GM12878 (cell line): Measurements from ENCODE around the gene PODXL2. TPM values are rescaled to one million over a fixed set of nuclear protein-coding genes. Genes with fewer than 3 reads are reported as not detected.

Experiments
- ATAC-seq: fragments of 200-7000 bp; cut with Tn5 transposase; 3 replicates; pipeline ENCODE4 v1.9.1; 2020; ENCODE audit warnings: mild to moderate bottlenecking, moderate library complexity
- BruUV-seq: library from RNA; stranded (reverse); fragments of 400-500 nt; replicated peaks from 2 replicates; lab custom pipeline; 2021; lab: Mats Ljungman, UMichigan
- CTCF ChIA-PET: fragments of 300-600 bp; sonication (Branson Sonifier 250); formaldehyde crosslinking; extraction: SDS; loops from one replicate; lab custom pipeline; 2021; ENCODE audit warnings: inconsistent platforms; lab: Yijun Ruan, JAX
- POLR2A ChIA-PET: fragments of 350-600 bp; formaldehyde crosslinking; extraction: SDS; loops from one replicate; lab custom pipeline; 2021; ENCODE audit warnings: inconsistent platforms; lab: Charles Lee
- RAD21 ChIA-PET: fragments of 300-600 bp; sonication (Branson Sonifier 250); formaldehyde crosslinking; loops from one replicate; lab custom pipeline; 2023; ENCODE audit warnings: antibody characterized with exemption; ENCODE audit not compliant: unreplicated experiment; lab: Charles Lee
- SMC1A ChIA-PET: fragments of 300-600 bp; sonication (Branson Sonifier 250); formaldehyde crosslinking; loops from one replicate; lab custom pipeline; 2023; ENCODE audit not compliant: unreplicated experiment, uncharacterized antibody; lab: Charles Lee
- DNase-seq: peaks from one replicate; pipeline ENCODE4 v3.0.0-alpha.2; 2011; ENCODE audit warnings: low read depth, low spot score
- FAIRE-seq: peaks from 3 replicates; lab custom pipeline; 2011; peaks lifted over from hg19 to GRCh38; lab: Jason Lieb, UNC
- H2AFZ ChIP-seq: 2 replicates; pipeline ENCODE4 v1.6.0; 2011; ENCODE audit warnings: low read depth, low read length, control low read depth; ENCODE audit not compliant: control insufficient read depth
- H3K27ac ChIP-seq: 2 replicates; pipeline ENCODE4 v1.5.1; 2011; ENCODE audit warnings: control low read depth; ENCODE audit not compliant: control insufficient read depth, insufficient read depth
- H3K27me3 ChIP-seq, 2 experiments: replicated peaks in 1 of 2; 2 replicates each; pipeline versions ENCODE4 v1.6.0 to v1.6.1; 2011; ENCODE audit warnings: low read length in 1 of 2; ENCODE audit not compliant: control insufficient read depth in 2 of 2, insufficient read depth in 2 of 2
- H3K36me3 ChIP-seq, 2 experiments: 2 replicates each; pipeline ENCODE4 v1.5.1; 2011; ENCODE audit warnings: low read length in 1 of 2; ENCODE audit not compliant: control insufficient read depth in 2 of 2, insufficient read depth in 2 of 2
- H3K4me1 ChIP-seq: 2 replicates; pipeline ENCODE4 v1.6.1; 2011; ENCODE audit warnings: mild to moderate bottlenecking, low read length, moderate library complexity, mixed read lengths; ENCODE audit not compliant: control insufficient read depth, insufficient read depth
- H3K4me2 ChIP-seq: 2 replicates; pipeline ENCODE4 v1.6.0; 2011; ENCODE audit warnings: control low read depth; ENCODE audit not compliant: control insufficient read depth, insufficient read depth
- H3K4me3 ChIP-seq: fragments of 200-600 bp; sonication (generic); 2 replicates; pipeline ENCODE4 v1.5.1; 2016
- H3K79me2 ChIP-seq: 2 replicates; pipeline ENCODE4 v1.6.0; 2011; ENCODE audit warnings: low read length; ENCODE audit not compliant: control insufficient read depth, insufficient read depth
- H3K9ac ChIP-seq: 2 replicates; pipeline ENCODE4 v1.8.0; 2011; ENCODE audit warnings: low read length, control low read depth, mixed read lengths; ENCODE audit not compliant: control insufficient read depth, insufficient read depth
- H3K9me3 ChIP-seq: replicated peaks from 3 replicates; pipeline ENCODE4 v1.5.1; 2011; ENCODE audit warnings: mild to moderate bottlenecking, low read length; ENCODE audit not compliant: control insufficient read depth, insufficient read depth
- H4K20me1 ChIP-seq: 2 replicates; pipeline ENCODE4 v1.6.0; 2011; ENCODE audit not compliant: control insufficient read depth, insufficient read depth
- CHD2 ChIP-seq: IDR thresholded peaks from 2 replicates; pipeline ENCODE4 v1.6.1; 2011; ENCODE audit warnings: low read depth, low read length, improper control_type of control experiment, borderline replicate concordance
- HDAC2 ChIP-seq: fragments of 200-600 bp; sonication (generic); IDR thresholded peaks from 2 replicates; pipeline ENCODE4 v1.6.1; 2017
- HDGF ChIP-seq: fragments of 450-650 bp; IDR thresholded peaks from 2 replicates; pipeline ENCODE4 v1.6.1; 2016; ENCODE audit warnings: antibody characterized with exemption
- MEF2B ChIP-seq: fragments of 450-650 bp; IDR thresholded peaks from 2 replicates; pipeline ENCODE4 v1.6.1; 2018; ENCODE audit warnings: mild to moderate bottlenecking, moderate library complexity; ENCODE audit not compliant: partially characterized antibody, poor library complexity, severe bottlenecking
- NR2C1 ChIP-seq: fragments of 450-650 bp; IDR thresholded peaks from 2 replicates; pipeline ENCODE4 v1.6.1; 2017; ENCODE audit warnings: antibody characterized with exemption, mild to moderate bottlenecking, moderate library complexity
- SMC3 ChIP-seq: IDR thresholded peaks from 2 replicates; pipeline ENCODE4 v1.6.1; 2011; ENCODE audit warnings: low read length, improper control_type of control experiment, borderline replicate concordance
- SUZ12 ChIP-seq: fragments of 200-600 bp; sonication (generic); IDR thresholded peaks from one replicate; pipeline ENCODE4 v1.6.1; 2018; ENCODE audit warnings: antibody characterized with exemption, mild to moderate bottlenecking; ENCODE audit not compliant: unreplicated experiment
- YY1 ChIP-seq: IDR thresholded peaks from 2 replicates; pipeline ENCODE4 v1.6.1; 2011; ENCODE audit warnings: low read depth, mild to moderate bottlenecking, low read length
- ZNF592 ChIP-seq: fragments of 450-650 bp; IDR thresholded peaks from 2 replicates; pipeline ENCODE4 v1.6.1; 2017; ENCODE audit warnings: mild to moderate bottlenecking, moderate library complexity
- ZSCAN29 ChIP-seq: fragments of 450-650 bp; IDR thresholded peaks from 2 replicates; pipeline ENCODE4 v1.6.1; 2017; ENCODE audit warnings: mild to moderate bottlenecking, moderate library complexity
- WGBS: methylation state at CpG from one replicate; pipeline ENCODE4 v1.1.6; 2016; ENCODE audit warnings: low lambda C conversion rate; ENCODE audit not compliant: insufficient replicate concordance, insufficient coverage; ENCODE audit errors: missing lambda C conversion rate; 5-methylcytosine and 5-hydroxymethylcytosine counted together
- in situ Hi-C: fragments of 300-500 bp; cut with MboI; formaldehyde crosslinking; loops from 9 replicates; pipeline ENCODE4 v1.14.3; 2018; ENCODE audit warnings: mixed read lengths
- intact Hi-C: fragments of 100-400 bp; cut with micrococcal nuclease; formaldehyde crosslinking; loops from one replicate; pipeline ENCODE4 v1.14.2; 2022; ENCODE audit not compliant: unreplicated experiment
- polyA plus RNA-seq, 11 experiments: library from polyadenylated mRNA; depleted of rRNA in 4 of 11; unstranded in 6 of 11; stranded (reverse) in 5 of 11; fragments of >200 nt; fragmentation: Nextera tagmentation in 4 of 11; fragmentation: Illumina TruSeq in 1 of 11; extraction: Ambion mirVana in 4 of 11; extraction: Trizol in 1 of 11; gene quantifications; 1 replicate in 1 of 11; 2 replicates in 10 of 11; pipeline versions ENCODE4 v1.2.1 to v1.2.3, GENCODE V29; 2011 to 2016; ENCODE audit warnings: inconsistent platforms in 2 of 11, missing spikeins in 2 of 11, low read depth in 1 of 11
- total RNA-seq, 4 experiments: library from RNA; depleted of rRNA in 3 of 4; stranded (reverse); fragments of >200 nt in 3 of 4; fragmentation: Illumina TruSeq in 1 of 4; extraction: Trizol in 1 of 4; gene quantifications; 2 replicates each; pipeline versions ENCODE4 v1.2.1 to v1.2.3, GENCODE V29; 2013 to 2021
- TF ChIP-seq, protein P1 (sequence below): fragments of 450-650 bp; IDR thresholded peaks from 2 replicates; pipeline ENCODE4 v1.6.1; 2016; ENCODE audit warnings: mild to moderate bottlenecking
- TF ChIP-seq, protein P2 (sequence below): fragments of 450-650 bp; IDR thresholded peaks from 2 replicates; pipeline ENCODE4 v1.6.1; 2017; ENCODE audit warnings: borderline replicate concordance
- TF ChIP-seq, protein P3 (sequence below): IDR thresholded peaks from 2 replicates; pipeline ENCODE4 v1.6.1; 2011; ENCODE audit warnings: low read depth, low read length, improper control_type of control experiment, borderline replicate concordance

PODXL2 gene
- total and polyA plus RNA-seq, 10 of the 15 experiments (the other 5 are each of a cell fraction or from before 2014, with no cell fraction given) = 0.03 to 24.4 (median 13.6) TPM; not detected in 2

DNA sequence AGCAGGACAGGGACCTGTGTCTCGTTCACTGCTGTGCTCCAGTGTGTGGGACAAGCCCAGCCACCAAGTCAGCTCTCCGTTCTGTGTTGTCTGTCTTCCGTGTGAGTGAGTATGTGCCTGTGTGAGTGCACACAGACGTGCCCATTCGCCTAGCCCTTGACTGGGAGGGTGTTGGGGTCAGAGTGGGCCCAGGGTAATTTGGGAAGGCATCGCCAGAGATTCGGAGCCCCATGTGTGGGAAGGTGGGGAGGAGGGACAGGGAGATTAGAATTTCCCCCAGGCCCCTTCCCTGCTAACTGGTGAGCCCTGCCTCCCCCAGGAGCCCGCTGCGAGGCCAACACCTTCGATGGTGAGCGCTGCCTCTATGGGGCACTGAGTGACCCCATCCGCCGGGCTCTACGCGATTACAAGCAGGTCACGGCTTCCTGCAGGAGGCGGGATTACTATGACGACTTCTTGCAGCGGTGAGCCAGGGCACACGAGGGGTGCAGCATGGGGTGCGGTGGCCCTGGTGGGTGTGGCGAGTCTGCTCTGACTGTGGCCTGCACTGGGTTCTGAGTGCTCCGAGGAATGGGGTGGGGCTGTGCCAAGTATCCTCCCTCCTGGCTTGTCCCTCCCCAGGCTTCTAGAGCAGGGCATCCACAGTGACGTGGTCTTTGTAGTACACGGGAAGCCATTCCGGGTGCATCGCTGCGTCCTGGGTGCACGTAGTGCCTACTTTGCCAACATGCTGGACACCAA lies 46.8 kb downstream of the PODXL2 start (continued):
- no peak for TF ChIP-seq MEF2B
- TF ChIP-seq SUZ12 = no peak
- TF ChIP-seq, protein P1, sequence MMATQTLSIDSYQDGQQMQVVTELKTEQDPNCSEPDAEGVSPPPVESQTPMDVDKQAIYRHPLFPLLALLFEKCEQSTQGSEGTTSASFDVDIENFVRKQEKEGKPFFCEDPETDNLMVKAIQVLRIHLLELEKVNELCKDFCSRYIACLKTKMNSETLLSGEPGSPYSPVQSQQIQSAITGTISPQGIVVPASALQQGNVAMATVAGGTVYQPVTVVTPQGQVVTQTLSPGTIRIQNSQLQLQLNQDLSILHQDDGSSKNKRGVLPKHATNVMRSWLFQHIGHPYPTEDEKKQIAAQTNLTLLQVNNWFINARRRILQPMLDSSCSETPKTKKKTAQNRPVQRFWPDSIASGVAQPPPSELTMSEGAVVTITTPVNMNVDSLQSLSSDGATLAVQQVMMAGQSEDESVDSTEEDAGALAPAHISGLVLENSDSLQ = no peak
- no peak for TF ChIP-seq HDAC2
- TF ChIP-seq ZNF592 = no peak
- no peak for TF ChIP-seq YY1
- TF ChIP-seq, all 136 proteins: peak for 0

GRCh38 chr3:127676456-127676855 lies 47.5 kb downstream of the PODXL2 start:
- no TSS peak for BruUV-seq
- Histone ChIP-seq H3K79me2 (peaks cover 7% of the 10 kb centered on the region), H2AFZ (no peak overlapping the region), H3K4me1 (peaks cover 23% of the 10 kb centered on the region), H4K20me1 (no peaks in the 10 kb centered on the region), H3K27me3 (no peaks in the 10 kb centered on the region), H3K36me3 (no peaks in the 10 kb centered on the region), H3K9ac (no peak overlapping the region), H3K4me3 (no peak overlapping the region), H3K4me2 (no peak overlapping the region), H3K27ac (no peak overlapping the region), H3K9me3 (no peaks in the 10 kb centered on the region)
- SMC1A ChIA-PET = no interaction called here
- POLR2A ChIA-PET = no interaction called here
- TF ChIP-seq, protein P2, sequence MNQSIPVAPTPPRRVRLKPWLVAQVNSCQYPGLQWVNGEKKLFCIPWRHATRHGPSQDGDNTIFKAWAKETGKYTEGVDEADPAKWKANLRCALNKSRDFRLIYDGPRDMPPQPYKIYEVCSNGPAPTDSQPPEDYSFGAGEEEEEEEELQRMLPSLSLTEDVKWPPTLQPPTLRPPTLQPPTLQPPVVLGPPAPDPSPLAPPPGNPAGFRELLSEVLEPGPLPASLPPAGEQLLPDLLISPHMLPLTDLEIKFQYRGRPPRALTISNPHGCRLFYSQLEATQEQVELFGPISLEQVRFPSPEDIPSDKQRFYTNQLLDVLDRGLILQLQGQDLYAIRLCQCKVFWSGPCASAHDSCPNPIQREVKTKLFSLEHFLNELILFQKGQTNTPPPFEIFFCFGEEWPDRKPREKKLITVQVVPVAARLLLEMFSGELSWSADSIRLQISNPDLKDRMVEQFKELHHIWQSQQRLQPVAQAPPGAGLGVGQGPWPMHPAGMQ = no peak
- TF ChIP-seq, protein P3, sequence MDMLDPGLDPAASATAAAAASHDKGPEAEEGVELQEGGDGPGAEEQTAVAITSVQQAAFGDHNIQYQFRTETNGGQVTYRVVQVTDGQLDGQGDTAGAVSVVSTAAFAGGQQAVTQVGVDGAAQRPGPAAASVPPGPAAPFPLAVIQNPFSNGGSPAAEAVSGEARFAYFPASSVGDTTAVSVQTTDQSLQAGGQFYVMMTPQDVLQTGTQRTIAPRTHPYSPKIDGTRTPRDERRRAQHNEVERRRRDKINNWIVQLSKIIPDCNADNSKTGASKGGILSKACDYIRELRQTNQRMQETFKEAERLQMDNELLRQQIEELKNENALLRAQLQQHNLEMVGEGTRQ = no peak
- TF ChIP-seq HDGF (no peak), ZSCAN29 (no peak), CHD2 (no peak), SMC3 (no peak), NR2C1 (no peak)
- WGBS = 39% methylated on average over 4 of the region's 4 CpGs
- in situ Hi-C loops (no loop called here), intact Hi-C loops (no loop called here)
- CTCF ChIA-PET = no interaction called here
- DNase-seq = no peak
- RAD21 ChIA-PET = no interaction called here
- ATAC-seq = no peak
- FAIRE-seq = no peak
